Activated T-helper 1 cell treated with anti-CD3 and anti-CD28 coated beads, Interleukin-12 subunit alpha, Interleukin-12 subunit beta, Interleukin-2, Interleukin-4 antibody, amounts not matched to agents 30 ng/mL and 10 ng/mL and 1 ng/mL, durations not matched to agents 14 hours and 24 hours and 36 hours (primary cell): ENCODE measurements around the gene WDR81. TPM values are rescaled to one million over a fixed set of nuclear protein-coding genes. Genes with fewer than 3 reads are reported as not detected.
"Not testable (repeated sequence)": the region's sequence is repeated elsewhere in the genome, so short reads cannot be mapped to it uniquely, and the experiment has no call there.

ENCODE experiments used
- DNase-seq: peaks from one replicate; pipeline ENCODE4 v3.0.0; 2021; ENCODE audit warnings: low spot score
- H3K27ac Mint-ChIP-seq: one replicate; pipeline ENCODE4 v1.8.0; 2021; ENCODE audit warnings: mild to moderate bottlenecking, mixed read lengths
- H3K27me3 Mint-ChIP-seq: one replicate; pipeline ENCODE4 v1.8.0; 2022; ENCODE audit warnings: mild to moderate bottlenecking, moderate library complexity, mixed read lengths; ENCODE audit not compliant: insufficient read depth
- H3K36me3 Mint-ChIP-seq: one replicate; pipeline ENCODE4 v1.8.0; 2021; ENCODE audit warnings: low read depth, mixed read lengths
- H3K4me1 Mint-ChIP-seq: one replicate; pipeline ENCODE4 v1.8.0; 2021; ENCODE audit warnings: low read depth, mixed read lengths
- H3K4me3 Mint-ChIP-seq: one replicate; pipeline ENCODE4 v1.8.0; 2021; ENCODE audit warnings: mild to moderate bottlenecking, moderate library complexity, mixed read lengths
- H3K9me3 Mint-ChIP-seq: one replicate; pipeline ENCODE4 v1.8.0; 2021; ENCODE audit warnings: mixed read lengths
- intact Hi-C: fragments of 100-400 bp; cut with micrococcal nuclease; formaldehyde crosslinking; loops from one replicate; pipeline ENCODE4 v1.15.1; 2024
- total RNA-seq: library from RNA; stranded (reverse); gene quantifications from 2 replicates; pipeline ENCODE4 v1.2.3, GENCODE V29; 2022

Gene WDR81
- total RNA-seq, 1 donor from 2014 or later = 21.6 TPM

GRCh38 chr17:1727876-1728630, 3.5 kb downstream of the WDR81 start:
- no peak for DNase-seq
- Mint-ChIP-seq H3K4me1 (peaks cover 21% of the 10 kb centered on the region), H3K4me3 (peak overlapping the region; percentile 45), H3K36me3 (peaks cover 13% of the 10 kb centered on the region), H3K27me3 (no peaks in the 10 kb centered on the region), H3K27ac (no peak overlapping the region), H3K9me3 (no peaks in the 10 kb centered on the region)
- intact Hi-C loops = no loop called here

GRCh38 chr17:1729966-1730325, 5.4 kb downstream of the WDR81 start:
- no peak overlapping the region for H3K4me3 Mint-ChIP-seq
- H3K36me3 Mint-ChIP-seq = peaks cover 17% of the 10 kb centered on the region
- intact Hi-C loops = no loop called here
- no peak for DNase-seq
- peaks cover 18% of the 10 kb centered on the region for H3K4me1 Mint-ChIP-seq
- no peaks in the 10 kb centered on the region for H3K27me3 Mint-ChIP-seq
- no peak overlapping the region for H3K27ac Mint-ChIP-seq
- H3K9me3 Mint-ChIP-seq = no peaks in the 10 kb centered on the region

DNA sequence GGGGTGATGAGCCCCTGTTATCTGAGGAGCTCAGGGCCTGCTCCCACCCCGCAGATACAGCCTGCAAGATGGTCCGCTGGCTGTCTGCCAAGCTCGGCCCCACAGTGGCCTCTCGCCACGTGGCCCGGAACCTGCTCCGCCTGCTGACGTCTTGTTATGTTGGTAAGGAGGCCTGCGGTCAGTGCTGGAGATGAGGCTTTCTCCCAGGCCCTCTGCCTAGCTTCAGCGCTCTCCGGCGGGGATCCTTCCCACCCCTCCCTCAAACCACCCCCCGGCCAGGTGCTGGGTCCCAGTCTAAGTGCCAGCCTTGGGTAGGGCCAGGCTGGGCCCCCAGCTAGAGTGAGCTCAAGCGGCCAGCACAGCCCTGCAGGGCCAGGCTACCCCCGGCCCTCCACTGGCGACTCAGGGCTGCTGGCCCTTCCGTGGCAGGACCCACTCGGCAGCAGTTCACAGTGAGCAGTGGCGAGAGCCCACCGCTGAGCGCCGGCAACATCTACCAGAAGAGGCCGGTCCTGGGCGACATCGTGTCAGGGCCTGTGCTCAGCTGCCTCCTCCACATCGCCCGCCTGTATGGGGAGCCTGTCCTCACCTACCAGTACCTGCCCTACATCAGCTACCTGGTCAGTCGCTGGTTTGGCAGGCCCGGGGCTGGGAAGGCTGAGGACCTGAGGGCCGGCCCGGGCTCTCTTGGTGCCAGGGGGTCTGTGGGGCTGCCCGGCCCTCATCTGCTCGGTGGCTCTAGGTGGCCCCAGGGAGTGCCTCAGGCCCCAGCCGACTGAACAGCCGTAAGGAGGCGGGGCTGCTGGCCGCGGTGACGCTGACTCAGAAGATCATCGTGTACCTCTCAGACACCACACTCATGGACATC, 6.1 kb downstream of the WDR81 start:
- H3K27ac Mint-ChIP-seq = no peak overlapping the region
- H3K4me3 Mint-ChIP-seq = no peak overlapping the region
- H3K4me1 Mint-ChIP-seq = peaks cover 16% of the 10 kb centered on the region
- no peaks in the 10 kb centered on the region for H3K9me3 Mint-ChIP-seq
- no peak for DNase-seq
- intact Hi-C loops = no loop called here
- no peaks in the 10 kb centered on the region for H3K27me3 Mint-ChIP-seq
- peaks cover 16% of the 10 kb centered on the region for H3K36me3 Mint-ChIP-seq

DNA sequence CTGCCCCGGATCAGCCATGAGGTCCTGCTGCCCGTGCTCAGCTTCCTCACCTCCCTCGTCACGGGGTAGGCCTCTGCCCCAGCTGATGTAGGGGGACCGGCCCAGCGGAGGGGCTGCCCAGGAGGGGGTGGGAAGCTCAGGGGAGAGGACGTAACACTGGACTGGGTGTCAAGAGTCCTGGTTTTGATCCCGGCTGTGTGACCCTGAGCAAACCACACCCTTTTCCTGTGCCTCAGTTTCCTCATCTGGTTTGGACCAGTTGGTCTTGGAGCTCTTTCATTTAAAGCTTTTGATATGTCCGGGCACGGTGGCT, 6.6 kb downstream of the WDR81 start:
- no peaks in the 10 kb centered on the region for H3K9me3 Mint-ChIP-seq
- peaks cover 17% of the 10 kb centered on the region for H3K36me3 Mint-ChIP-seq
- no peak for DNase-seq
- H3K27me3 Mint-ChIP-seq = no peaks in the 10 kb centered on the region
- H3K4me3 Mint-ChIP-seq = no peak overlapping the region
- peaks cover 13% of the 10 kb centered on the region for H3K4me1 Mint-ChIP-seq
- intact Hi-C loops = no loop called here
- no peak overlapping the region for H3K27ac Mint-ChIP-seq

DNA sequence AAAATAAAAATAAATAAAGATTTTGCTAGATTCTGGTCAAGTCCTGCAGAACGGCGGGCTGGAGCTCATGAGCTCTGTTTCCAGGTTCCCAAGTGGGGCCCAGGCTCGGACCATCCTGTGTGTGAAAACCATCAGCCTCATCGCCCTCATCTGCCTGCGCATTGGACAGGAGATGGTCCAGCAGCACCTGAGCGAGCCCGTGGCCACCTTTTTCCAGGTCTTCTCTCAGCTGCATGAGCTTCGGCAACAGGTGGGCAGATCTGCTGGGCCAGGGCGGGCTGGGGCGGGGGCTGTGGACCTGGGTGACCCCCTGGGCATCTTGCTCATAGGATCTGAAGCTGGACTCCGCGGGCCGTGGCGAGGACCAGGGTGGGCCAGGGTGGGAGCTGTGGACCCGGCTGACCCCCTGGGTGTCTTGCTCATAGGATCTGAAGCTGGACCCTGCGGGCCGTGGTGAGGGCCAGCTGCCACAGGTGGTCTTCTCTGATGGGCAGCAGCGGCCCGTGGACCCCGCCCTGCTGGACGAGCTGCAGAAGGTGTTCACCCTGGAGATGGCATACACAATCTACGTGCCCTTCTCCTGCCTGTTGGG, 7.8 kb downstream of the WDR81 start:
- no peak overlapping the region for H3K27ac Mint-ChIP-seq
- H3K9me3 Mint-ChIP-seq = no peaks in the 10 kb centered on the region
- no peak overlapping the region for H3K4me3 Mint-ChIP-seq
- H3K4me1 Mint-ChIP-seq = peaks cover 21% of the 10 kb centered on the region
- peaks cover 25% of the 10 kb centered on the region for H3K36me3 Mint-ChIP-seq
- DNase-seq = no peak
- H3K27me3 Mint-ChIP-seq = no peaks in the 10 kb centered on the region
- intact Hi-C loops = no loop called here

- H3K4me1 Mint-ChIP-seq = peaks cover 21% of the 10 kb centered on the region
- H3K9me3 Mint-ChIP-seq = no peaks in the 10 kb centered on the region
- H3K27ac Mint-ChIP-seq = no peak overlapping the region
- no peaks in the 10 kb centered on the region for H3K27me3 Mint-ChIP-seq
- DNase-seq = no peak
- intact Hi-C loops = no loop called here
- no peak overlapping the region for H3K4me3 Mint-ChIP-seq
- H3K36me3 Mint-ChIP-seq = peaks cover 25% of the 10 kb centered on the region
Observed at GRCh38 chr17:1732833-1733321, 8.4 kb downstream of the WDR81 start.

DNA sequence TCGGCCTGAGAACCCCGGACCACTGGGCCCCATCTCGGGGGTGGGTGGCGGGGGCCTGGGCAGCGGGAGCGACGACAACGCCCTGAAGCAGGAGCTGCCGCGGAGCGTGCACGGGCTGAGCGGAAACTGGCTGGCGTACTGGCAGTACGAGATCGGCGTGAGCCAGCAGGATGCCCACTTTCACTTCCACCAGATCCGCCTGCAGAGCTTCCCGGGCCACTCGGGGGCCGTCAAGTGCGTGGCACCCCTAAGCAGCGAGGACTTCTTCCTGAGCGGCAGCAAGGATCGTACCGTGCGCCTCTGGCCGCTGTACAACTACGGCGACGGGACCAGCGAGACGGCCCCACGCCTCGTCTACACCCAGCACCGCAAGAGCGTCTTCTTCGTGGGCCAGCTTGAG, 9.3 kb downstream of the WDR81 start:
- no peaks in the 10 kb centered on the region for H3K9me3 Mint-ChIP-seq
- no peak overlapping the region for H3K4me3 Mint-ChIP-seq
- H3K36me3 Mint-ChIP-seq = peaks cover 23% of the 10 kb centered on the region
- no peak overlapping the region for H3K27ac Mint-ChIP-seq
- intact Hi-C loops = no loop called here
- H3K4me1 Mint-ChIP-seq = peaks cover 14% of the 10 kb centered on the region
- H3K27me3 Mint-ChIP-seq = no peaks in the 10 kb centered on the region
- no peak for DNase-seq

- Mint-ChIP-seq H3K27ac (no peak overlapping the region), H3K4me1 (peaks cover 8% of the 10 kb centered on the region), H3K9me3 (no peaks in the 10 kb centered on the region), H3K4me3 (no peak overlapping the region), H3K36me3 (peaks cover 17% of the 10 kb centered on the region), H3K27me3 (no peaks in the 10 kb centered on the region)
- no peak for DNase-seq
- intact Hi-C loops = no loop called here
Observed at GRCh38 chr17:1735418-1735817, 10.9 kb downstream of the WDR81 start.

DNA sequence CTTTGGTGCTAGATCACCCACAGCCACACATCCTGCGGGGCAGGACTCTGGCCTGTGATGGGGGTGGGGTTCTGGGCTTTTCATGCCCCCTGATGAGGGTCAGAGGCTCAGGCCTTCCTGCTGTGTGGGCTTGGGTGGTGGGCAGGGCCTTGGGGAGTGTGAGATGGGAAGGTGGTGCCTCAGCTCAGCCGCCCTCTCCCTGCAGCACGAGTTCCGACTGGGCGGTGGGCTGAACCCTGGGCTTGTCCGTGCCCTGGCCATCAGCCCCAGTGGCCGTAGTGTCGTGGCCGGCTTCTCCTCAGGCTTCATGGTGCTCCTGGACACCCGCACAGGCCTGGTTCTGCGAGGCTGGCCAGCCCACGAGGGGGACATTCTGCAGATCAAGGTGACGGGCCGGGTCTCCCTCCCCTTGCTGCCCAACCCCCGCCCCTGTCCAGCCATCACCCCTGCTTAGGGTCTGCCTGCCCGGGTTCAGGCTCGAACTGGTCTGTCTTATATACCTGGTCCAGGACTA, 11.4 kb downstream of the WDR81 start:
- H3K4me1 Mint-ChIP-seq = peaks cover 8% of the 10 kb centered on the region
- DNase-seq = no peak
- intact Hi-C loops = no loop called here
- peak overlapping the region; percentile 83 for H3K27ac Mint-ChIP-seq
- peaks cover 17% of the 10 kb centered on the region for H3K36me3 Mint-ChIP-seq
- H3K27me3 Mint-ChIP-seq = no peaks in the 10 kb centered on the region
- H3K4me3 Mint-ChIP-seq = no peak overlapping the region
- H3K9me3 Mint-ChIP-seq = no peaks in the 10 kb centered on the region

DNA sequence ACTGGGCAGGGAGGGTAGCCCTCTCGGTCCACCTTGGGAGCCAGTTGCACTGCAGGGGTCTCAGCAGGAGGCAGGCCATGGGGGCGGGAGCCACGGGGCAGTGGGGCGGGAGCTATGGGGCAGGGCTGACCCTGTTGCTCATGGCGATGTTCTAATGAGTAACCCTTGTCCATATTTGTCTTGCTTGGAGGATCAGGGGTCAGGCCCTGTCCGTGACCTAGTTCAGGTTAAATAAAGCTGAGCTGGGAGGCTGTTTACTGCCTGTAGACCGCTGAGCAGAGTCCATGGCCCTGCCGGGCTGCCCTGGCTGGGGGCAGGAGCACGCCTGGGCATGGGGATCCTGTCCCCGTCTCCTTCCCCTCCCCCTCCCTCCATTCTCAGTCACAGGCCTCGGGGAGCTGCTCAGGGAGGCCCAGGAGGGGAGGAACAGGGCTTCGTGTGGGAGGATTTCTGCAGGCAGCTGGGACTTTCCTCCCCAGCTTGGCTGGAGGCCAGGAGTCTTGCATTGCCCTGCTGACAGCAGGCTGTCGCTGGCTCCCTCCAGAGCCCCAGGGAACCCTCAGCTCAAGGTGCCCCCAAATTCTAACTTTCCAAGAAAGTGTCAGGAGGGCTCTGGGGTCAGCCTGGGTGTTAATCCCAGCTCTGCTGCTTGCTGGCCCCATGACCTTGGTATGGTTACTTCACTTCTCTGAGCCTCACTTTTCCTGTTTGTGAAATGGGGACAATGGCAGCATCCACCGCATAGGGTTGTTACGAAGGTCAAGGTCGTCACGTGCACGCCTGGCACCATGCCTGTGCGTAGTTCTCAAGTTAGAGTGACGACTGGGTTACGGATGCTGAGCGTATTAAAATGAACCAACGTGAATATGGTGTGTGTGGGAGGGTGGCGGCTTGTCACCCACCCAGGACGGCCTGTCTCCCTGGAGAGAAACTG, 12.1 kb downstream of the WDR81 start:
- Mint-ChIP-seq H3K27ac (peak overlapping the region; percentile 61), H3K4me3 (no peak overlapping the region), H3K27me3 (no peaks in the 10 kb centered on the region)

DNA sequence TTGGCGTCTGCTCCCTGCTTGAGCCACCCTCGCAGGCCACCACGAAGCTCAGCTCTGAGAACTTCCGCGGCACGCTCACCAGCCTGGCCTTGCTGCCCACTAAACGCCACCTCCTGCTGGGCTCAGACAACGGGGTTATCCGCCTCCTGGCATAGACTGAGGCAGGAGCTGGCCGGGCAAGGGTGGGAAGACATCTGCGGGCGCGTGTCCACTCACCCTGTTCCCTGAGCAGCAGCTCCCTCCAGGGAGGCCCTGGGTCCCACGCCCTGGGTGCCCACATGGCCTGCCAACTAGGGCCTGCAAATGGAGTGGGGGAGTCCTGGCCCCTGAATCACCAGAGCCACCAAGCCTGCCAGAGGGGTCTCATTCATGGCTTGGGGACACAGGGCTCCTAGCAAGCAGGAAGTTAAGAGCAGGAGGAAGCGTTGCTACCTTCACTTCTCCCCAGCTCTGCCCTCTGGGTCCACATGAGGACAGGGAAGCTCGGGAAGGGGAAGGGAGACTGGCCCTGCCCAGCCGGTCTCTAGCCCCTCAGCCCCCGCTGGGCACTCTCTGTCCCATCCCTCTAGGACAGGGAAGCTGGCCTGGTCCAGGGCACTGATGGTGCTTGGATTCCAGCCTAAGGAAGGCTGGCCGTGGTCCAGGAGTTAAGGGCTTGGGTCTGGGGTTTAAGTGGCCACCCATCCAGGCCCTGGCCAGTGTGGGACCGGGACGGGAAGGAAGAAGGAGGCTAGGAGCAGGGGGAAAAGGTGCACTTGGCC, 13.2 kb downstream of the WDR81 start:
- intact Hi-C loops = no loop called here
- Mint-ChIP-seq H3K27me3 (no peaks in the 10 kb centered on the region), H3K36me3 (peaks cover 17% of the 10 kb centered on the region), H3K4me3 (no peak overlapping the region), H3K9me3 (no peaks in the 10 kb centered on the region), H3K4me1 (peaks cover 8% of the 10 kb centered on the region), H3K27ac (no peak overlapping the region)
- no peak for DNase-seq

More for the DNA sequence above, 12.1 kb downstream of the WDR81 start:
- H3K36me3 Mint-ChIP-seq = peaks cover 17% of the 10 kb centered on the region
- H3K9me3 Mint-ChIP-seq = no peaks in the 10 kb centered on the region
- H3K4me1 Mint-ChIP-seq = peaks cover 8% of the 10 kb centered on the region
- intact Hi-C loops = no loop called here
- DNase-seq = no peak

DNA sequence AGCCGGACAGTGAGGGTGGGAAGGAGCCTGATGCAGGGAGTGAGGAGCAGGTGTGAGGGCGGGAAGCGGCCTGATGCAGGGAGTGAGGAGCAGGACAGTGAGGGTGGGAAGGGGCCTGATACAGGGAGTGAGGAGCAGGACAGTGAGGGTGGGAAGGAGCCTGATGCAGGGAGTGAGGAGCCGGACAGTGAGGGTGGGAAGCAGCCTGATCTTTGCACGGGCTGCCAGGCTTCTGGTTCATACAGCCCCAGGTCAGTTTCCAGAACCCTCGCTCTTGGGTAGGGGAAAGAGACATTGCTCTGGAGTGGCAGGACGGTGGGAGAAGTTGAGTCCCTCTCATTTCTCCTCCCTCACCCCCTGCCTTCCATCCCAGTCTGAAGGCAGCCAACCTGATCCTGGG, 17.4 kb downstream of the WDR81 start:
- H3K9me3 Mint-ChIP-seq, H3K4me3 Mint-ChIP-seq, H3K4me1 Mint-ChIP-seq, intact Hi-C loops, H3K27me3 Mint-ChIP-seq, DNase-seq, H3K36me3 Mint-ChIP-seq, H3K27ac Mint-ChIP-seq: not testable (repeated sequence)
